Activated CD4-positive, alpha-beta T cell treated with anti-CD3 and anti-CD28 coated beads for 48 hours (primary cell): ENCODE results near the gene SRP9.
"Not testable (repeated sequence)": the region's sequence is repeated elsewhere in the genome, so short reads cannot be mapped to it uniquely, and the experiment has no call there.

Experiments used
- DNase-seq: peaks from one replicate; pipeline ENCODE4 v3.0.0-alpha.2; 2020

Gene SRP9

DNA sequence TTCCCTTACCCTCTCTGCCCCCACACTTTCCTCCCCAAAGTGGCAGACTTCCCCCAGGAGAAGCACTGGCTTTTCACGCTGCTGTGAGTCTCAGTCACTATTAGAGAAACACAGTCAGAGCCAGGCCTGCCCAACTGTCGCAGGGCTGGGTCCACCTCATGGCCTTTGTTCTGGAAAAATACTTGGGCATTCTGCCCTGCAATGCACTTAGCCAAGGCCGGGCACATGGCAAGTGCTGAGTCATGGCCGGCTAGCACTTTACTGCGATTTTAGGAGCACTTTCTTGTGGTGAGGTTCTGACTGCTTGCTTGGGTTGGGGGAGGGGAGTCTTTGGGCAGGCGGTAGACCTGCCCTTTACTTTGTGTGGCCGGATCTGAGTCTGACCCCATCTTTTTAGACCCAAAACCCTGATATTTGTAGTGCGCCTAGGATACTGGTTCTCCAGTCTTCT lies 40.0 kb downstream of the SRP9 start:
- DNase-seq, result no peak

DNA sequence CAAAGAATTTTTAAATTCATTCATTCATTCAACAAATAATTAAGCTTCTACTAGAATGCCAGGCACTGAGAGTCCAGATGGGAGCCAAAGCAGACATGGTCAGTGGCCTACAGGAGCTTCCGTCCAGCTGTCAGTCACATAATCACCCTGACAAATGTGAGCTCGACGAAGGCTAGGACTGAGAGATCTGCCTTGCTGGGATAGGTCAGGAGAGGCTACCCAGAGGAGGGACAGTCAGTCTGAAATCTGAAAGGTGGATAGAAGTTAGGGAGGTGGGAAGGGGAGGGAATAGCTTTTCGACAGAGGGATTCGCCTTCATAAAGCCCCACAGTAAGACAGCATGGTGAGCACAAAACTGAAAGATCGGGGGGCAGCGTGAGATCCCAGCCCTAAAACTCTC lies 40.6 kb downstream of the SRP9 start:
- DNase-seq, result no peak

DNA sequence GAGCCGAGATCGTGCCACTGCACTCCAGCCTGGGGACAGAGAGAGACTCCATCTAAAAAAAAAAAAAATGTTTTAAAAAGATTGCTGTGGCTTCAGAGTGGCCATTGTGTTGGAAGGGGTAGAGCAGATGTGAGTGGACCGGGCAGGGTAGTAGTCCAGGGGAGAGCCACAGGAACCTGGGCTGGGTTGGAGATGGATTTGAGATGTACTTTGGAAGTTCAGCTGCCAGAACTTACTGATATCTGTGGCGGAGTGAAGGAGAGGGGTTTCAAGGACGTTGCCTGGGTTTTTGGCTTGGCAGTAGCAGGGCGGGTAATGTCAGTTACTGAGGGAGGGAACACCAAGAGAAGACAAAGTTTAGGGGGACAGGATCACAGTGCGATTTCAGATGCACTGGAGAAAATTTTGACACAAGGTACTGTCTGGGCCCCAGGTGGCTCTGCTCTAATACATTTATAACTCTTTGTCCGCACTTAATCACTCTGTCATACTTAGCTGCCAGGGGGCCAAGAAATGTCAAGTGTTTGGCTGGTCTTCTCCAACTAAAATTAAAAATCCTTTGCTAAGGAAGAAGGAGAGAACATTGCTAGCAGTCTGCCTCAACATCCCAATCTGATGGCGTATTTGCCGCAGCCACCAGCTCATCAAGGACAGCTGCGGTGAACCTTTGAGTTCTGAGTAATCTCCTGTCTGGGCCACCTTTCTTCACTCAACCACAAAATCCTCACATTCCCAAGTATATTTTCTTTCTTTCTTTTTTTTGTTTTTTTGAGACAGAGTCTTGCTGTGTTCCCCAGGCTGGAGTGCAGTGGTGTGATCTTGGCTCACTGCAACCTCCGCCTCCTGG lies 41.9 kb downstream of the SRP9 start:
- DNase-seq, result no peak

DNA sequence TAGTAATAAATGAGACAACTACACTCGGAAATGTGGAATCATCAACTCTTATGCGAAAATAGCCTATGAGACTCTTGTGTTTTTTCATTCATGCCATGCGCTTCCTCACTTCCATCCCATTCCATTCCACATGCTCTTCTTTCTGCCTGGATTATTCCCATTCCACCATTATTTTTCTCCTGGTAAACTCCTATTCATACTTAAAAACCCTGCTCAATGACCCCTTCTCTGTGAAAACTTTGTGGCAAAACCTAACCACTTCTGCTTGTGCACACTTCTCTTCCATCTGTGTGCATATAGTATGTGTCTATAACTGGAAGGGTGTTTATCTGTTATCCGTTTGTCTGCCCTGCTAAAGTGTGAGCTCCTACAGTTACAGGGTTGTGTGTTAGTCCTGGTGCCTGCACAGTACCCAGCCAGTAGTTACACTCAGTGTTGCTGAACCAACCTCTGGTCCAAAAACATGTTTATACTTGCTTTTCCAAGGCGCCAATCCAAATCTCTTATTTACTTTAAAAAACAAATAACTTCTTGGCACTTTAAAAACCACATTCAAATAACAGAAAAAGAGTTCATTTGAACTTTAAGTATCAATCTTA lies 43.0 kb downstream of the SRP9 start:
- no peak for DNase-seq

DNA sequence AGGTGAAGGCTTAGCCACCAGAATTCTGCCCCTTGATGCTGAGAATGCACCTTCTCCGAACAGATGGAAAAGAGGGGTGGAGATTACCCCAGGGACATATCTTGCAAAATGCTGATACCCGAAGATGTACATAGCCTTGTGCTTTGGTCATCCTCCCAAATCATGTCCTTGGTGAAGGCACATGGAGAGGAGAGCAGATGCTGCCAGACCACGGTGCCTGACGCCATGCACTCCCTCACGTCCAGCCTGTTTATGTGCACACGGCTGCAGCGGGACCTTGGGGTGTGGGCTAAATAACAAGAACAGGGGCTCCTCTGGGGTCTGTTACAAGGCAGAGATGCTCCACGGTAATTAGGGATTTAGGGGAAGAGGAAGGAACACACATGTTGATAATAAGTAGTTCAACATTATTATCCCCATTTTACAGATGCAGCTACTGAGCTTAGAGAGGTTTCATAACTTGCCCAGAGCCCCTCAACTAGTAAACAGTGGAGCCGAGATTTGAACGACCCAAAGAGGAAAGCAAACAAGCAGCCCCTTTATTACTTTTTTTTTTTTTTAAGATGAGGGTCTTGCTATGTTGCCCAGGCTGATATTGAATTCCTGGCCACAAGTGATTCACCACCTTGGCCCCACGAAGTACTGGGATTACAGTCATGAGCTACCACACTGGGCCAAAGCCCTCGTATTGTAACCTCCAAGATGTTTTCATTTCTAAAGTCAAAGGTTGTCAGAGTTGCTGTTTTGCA lies 45.2 kb downstream of the SRP9 start:
- no peak for DNase-seq

DNA sequence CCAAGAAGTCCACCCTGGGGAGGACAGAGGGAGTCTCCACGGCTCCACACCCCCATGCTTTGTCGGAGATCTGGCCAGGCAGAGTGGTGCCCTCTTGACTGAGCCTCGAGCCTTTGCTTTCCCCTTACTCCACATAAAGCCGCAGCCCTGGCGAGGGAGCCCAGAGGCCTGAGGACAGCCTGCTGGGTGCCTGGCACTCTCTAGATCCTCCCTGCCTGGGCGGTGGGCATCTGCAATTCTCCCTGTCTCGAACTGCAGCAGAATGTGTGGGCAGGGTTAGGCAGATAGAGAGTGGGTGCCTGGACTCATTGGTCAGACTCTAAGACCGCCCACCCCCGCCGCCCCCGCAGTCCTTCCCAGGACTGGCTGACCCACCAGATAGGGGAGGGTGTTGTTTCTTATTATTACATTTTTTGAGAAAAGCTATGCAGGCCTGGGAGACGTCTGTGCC lies 46.2 kb downstream of the SRP9 start:
- DNase-seq, result no peak

DNA sequence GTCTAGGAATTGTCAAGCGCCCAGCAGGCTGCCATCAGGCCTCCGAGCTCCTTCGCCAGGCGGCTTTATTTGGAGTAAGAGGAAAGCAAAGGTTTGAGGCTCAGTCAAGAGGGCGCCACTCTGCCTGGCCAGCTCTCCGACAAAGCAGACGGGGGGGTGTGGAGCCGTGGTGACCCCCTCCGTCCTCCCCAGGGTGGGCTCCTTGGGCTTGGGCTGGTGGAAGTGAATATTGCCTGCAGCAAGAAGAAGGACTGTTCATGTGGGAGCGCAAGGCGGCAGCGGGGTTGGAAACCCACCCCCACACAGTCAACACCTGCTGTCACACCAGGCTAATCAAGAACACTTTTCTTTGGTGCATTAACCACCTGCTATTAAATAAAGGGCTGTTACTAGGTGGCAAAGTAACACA lies 46.9 kb downstream of the SRP9 start:
- no peak for DNase-seq

DNA sequence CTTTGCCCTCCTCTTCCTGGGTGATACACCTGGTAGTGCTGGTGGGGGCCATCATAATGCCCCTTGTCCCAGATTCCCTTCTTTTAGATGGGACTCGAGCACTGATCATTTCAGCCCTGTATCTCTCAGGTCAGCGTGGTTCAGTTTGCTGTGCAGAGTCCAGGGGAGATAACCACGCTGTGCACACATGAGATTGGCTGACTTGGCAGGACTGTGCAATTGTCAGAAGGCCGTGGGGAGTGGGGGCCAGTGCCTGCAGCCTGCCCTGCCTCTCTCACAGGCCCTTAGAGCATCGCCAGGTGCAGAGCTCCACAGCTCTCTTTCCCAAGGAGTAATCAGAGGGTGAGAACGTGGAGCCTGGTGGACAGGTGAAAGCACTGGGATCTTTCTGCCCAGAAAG lies 47.5 kb downstream of the SRP9 start:
- no peak for DNase-seq

DNA sequence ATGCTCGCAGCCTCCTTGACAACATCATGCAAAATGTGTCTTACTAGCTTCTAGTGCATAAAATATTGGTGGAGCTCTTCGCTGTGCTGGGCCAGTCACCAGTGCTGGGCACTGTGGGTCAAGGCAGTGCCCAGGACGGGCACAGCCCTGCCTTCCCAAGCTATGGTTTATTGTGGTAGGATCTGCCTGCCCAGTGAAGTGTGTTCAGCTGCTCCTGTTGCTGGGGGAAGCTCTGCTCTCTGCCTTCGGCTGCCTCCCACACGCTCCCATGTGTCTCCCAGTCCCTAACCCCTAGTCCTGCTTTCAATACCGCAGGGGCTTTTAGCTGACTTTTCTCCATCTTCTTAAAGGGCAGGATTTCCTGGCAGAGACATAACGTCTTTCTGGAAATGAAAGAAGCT lies 48.0 kb downstream of the SRP9 start:
- no peak for DNase-seq

DNA sequence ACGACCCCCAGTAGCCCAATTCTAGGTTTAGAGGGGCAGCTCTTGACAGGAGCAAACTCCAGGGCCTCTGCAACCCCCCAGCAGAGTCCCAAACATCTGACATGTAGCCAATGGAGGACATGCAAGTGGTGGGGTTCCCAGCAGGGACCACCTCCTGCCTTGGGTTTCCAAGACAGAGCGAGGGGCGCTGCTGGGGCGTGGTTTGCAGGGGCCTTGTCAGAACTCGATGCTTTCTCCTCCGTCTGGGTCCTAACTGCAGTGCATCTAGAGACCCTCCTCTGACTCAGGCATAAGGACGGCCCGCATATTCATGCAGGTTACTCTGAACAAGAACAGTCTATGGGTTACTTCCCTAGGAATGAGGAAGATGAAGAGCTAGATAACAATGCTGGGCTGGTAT lies 49.5 kb downstream of the SRP9 start:
- no peak for DNase-seq

DNA sequence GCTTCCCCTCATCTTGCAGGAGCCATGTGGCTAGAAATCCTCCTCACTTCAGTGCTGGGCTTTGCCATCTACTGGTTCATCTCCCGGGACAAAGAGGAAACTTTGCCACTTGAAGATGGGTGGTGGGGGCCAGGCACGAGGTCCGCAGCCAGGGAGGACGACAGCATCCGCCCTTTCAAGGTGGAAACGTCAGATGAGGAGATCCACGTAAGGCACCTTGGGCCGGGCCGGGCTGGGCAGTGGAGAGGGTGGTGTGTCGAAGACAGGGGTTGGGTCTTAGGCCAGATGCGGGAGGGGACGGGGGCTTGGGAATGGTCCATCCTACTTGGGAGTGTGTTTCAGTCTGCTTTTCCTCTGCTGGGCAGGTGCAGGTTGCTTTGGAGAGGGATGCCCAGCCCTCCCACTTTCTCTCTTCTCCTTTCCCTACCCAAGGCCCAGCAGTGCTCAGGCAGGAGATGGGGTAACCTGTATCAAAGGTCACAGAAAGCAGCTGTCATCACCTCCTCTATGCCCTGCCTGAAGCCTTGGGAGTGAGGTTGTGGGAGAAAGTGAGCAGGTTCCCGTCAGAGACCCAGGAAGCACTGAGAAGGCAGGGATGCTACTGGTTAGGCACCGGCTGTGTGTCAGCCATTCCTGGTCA lies 51.2 kb downstream of the SRP9 start:
- DNase-seq, result no peak

DNA sequence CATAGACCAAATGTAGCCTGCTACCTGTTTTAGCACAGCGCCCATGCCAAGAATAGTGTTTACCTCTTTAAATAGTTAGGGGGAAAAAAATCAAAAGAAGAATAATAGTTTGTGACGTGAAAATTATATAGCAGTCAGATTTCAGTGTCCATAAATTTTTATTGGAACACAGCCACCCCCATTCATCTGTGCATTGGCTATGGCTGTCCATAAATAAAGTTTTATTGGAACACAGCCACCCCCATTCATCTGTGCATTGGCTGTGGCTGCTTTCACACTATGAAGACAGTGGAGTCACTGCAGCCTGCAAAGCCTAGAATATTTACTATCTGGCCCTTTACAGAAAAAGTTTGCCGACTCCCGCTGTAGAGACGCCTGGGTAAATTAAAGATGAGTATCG lies 53.2 kb downstream of the SRP9 start:
- no peak for DNase-seq

DNA sequence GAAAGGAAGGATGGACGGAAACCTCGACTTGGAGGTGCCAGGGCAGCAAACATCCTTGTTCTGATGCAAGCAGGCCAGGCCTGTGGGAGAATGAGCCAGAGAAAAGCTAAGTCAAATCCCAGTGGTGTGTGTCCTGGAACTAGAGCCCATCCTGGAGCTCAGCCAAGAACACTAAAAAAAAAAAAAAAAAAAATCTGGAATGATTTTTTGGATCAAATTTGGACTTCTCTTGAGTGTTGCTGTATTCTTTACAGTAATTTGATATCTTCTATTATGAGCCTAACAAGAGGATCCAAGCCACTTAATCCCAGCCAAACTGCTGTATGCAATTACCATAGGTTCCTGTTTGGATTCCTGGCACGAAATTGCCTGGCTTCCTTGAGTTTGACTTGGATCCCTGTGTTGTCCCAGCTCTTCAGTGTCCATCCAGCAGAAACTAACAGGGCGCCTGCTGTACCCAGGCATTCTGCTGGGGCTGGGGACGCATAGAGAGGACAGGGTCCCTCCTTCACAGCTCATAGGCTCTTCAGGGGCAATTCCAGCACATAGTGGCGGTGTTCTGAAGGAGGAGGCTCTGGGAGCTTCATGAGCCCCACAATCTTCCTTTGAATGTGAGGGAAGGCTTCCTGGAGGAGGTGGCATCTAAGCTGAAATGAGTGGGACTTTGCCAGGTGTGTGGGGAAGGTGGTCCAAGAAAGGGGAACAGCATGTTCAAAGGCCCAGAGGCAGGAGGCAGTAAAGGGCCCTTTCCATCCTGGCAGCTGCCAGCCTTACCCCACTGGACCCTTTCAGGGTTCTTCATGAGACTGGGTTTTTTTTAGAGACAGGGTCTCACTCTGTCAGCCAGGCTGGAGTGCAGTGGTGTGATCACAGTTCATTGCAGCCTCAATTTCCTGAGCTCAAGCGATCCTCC lies 57.0 kb downstream of the SRP9 start:
- no peak for DNase-seq

DNA sequence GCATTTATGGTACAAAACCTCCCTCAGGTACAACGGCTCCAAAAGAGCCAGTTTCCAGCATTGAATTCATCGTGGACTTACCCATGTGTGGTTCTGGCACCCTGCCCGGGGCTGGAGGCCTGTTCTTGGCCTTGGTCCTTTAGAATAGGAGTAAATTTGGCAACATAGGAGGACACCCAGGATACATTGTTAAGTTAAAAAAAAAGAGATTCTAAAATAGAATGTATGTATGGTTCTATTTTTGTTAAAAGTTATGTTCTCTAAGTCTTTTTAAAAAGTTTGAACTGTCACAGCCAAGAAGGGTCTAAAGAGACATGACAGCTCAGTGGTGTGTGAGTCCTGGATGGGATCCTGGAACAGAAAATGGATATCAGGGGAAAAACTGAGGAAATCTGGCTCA lies 58.2 kb downstream of the SRP9 start:
- DNase-seq, result no peak

DNA sequence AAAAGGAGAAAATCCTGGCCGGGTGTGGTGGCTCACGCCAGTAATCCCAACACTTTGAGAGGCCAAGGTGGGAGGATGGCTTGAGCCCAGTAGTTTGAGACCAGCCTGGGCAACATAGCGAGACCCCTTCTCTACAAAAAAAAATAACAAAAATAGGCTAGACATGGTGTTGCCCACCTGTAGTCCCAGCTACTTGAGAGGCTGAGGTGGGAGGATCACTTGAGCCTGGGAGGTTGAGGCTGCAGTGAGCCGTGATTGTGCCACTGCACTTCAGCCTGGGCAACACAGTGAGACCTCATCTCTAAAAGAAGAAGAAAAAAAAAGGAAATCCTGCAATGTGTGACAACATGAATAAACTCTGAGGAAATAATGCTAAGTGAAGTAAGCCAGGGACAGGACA lies 58.7 kb downstream of the SRP9 start:
- DNase-seq, result not testable (repeated sequence)

DNA sequence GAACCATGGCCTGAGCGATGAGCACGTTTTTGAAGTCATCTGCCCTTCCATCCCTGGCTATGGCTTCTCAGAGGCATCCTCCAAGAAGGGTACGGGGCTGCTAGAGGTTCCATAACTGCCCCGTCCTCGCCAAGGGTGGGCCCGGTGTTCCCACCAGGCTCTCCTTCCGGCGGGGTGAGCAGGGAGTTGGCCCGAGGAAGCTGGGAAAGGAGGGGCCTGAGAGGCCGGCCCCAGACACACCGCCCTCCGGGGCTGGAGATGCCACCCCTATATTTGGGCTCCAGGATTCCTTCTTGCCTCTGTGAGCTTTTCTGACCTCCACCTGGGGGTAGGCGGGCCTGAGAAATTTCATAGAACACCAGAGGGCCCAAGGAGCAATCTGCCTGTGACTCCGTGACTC lies 61.2 kb downstream of the SRP9 start:
- DNase-seq, result no peak
